Endodermal cell (in vitro differentiated cells): Measurements from ENCODE around the gene ADD1. TPM values are rescaled to one million over a fixed set of nuclear protein-coding genes. Genes with fewer than 3 reads are reported as not detected.
A peak's percentile ranks its signal among the peaks of the same experiment; 100 is the strongest.

Source experiments
- DNase-seq: peaks from one replicate; pipeline ENCODE4 v3.0.0-alpha.2; 2017
- H3K27ac ChIP-seq: 2 replicates; pipeline ENCODE4 v1.5.1; 2013; ENCODE audit warnings: mild to moderate bottlenecking, low read depth, low read length, moderate library complexity
- H3K27me3 ChIP-seq: 2 replicates; pipeline ENCODE4 v1.6.1; 2013; ENCODE audit warnings: mild to moderate bottlenecking, low read length, moderate library complexity; ENCODE audit not compliant: insufficient read depth, control insufficient read depth, poor library complexity, severe bottlenecking
- H3K36me3 ChIP-seq: 2 replicates; pipeline ENCODE4 v1.7.0; 2013; ENCODE audit warnings: mild to moderate bottlenecking, low read length, moderate library complexity; ENCODE audit not compliant: control insufficient read depth, insufficient read depth
- H3K4me1 ChIP-seq: one replicate; pipeline ENCODE4 v1.7.0; 2013; ENCODE audit warnings: low read length; ENCODE audit not compliant: control insufficient read depth, insufficient read depth
- H3K4me3 ChIP-seq: 2 replicates; pipeline ENCODE4 v1.5.1; 2013; ENCODE audit warnings: mild to moderate bottlenecking, low read length, moderate library complexity
- H3K9ac ChIP-seq: 2 replicates; pipeline ENCODE4 v1.6.1; 2013; ENCODE audit warnings: mild to moderate bottlenecking, low read length, moderate library complexity; ENCODE audit not compliant: poor library complexity, severe bottlenecking; ENCODE audit errors: extremely low read depth
- H3K9me3 ChIP-seq: 2 replicates; pipeline ENCODE4 v1.6.1; 2013; ENCODE audit warnings: mild to moderate bottlenecking, low read length, moderate library complexity; ENCODE audit not compliant: control insufficient read depth
- H3K27ac Mint-ChIP-seq: 2 replicates; pipeline ENCODE4 v1.8.0; 2020; ENCODE audit warnings: mixed read lengths
- H3K27me3 Mint-ChIP-seq: 2 replicates; pipeline ENCODE4 v1.8.0; 2021; ENCODE audit warnings: mild to moderate bottlenecking, mixed read lengths; ENCODE audit not compliant: insufficient read depth
- H3K36me3 Mint-ChIP-seq: 2 replicates; pipeline ENCODE4 v1.8.0; 2020; ENCODE audit warnings: low read depth, mixed read lengths
- H3K4me1 Mint-ChIP-seq: 2 replicates; pipeline ENCODE4 v1.8.0; 2020; ENCODE audit warnings: mixed read lengths
- H3K4me3 Mint-ChIP-seq: 2 replicates; pipeline ENCODE4 v1.8.0; 2020; ENCODE audit warnings: mild to moderate bottlenecking, moderate library complexity, mixed read lengths
- H3K9me3 Mint-ChIP-seq: 2 replicates; pipeline ENCODE4 v1.8.0; 2020; ENCODE audit warnings: mild to moderate bottlenecking, mixed read lengths
- CTCF ChIP-seq: fragments of 200-600 bp; sonication (generic); conservative IDR thresholded peaks from 2 replicates; pipeline ENCODE4 v1.5.0; 2021; ENCODE audit warnings: antibody characterized with exemption, mild to moderate bottlenecking
- WGBS, 2 experiments: methylation state at CpG; one replicate each; pipeline versions ENCODE4 v1.1.5 to v1.1.7; 2013; ENCODE audit warnings: missing lambda C conversion rate in 2 of 2, mixed read lengths in 1 of 2; ENCODE audit not compliant: insufficient coverage in 1 of 2, insufficient read length in 1 of 2; 5-methylcytosine and 5-hydroxymethylcytosine counted together
- total RNA-seq, 2 donors: library from RNA; stranded (reverse); fragmentation: NEBNext Ultra II Directional in 1 of 2; extraction: Animal tissue kit (Norgen Biotek cat#: 25700) in 1 of 2; gene quantifications; 2 replicates in 1 of 2; 3 replicates in 1 of 2; pipeline ENCODE4 v1.2.1, GENCODE V29; 2021

Gene ADD1
- total RNA-seq, 2 donors from 2014 or later = 231 to 257 TPM

- no peaks in the 10 kb centered on the region for H3K36me3 Mint-ChIP-seq
Observed at GRCh38 chr4:2795300-2795892, 48.2 kb upstream of the ADD1 start.

GRCh38 chr4:2795893-2796848 lies 47.5 kb upstream of the ADD1 start:
- TF ChIP-seq CTCF = no peak
- Mint-ChIP-seq H3K27me3 (peaks cover 29% of the 10 kb centered on the region), H3K4me1 (peaks cover 7% of the 10 kb centered on the region), H3K9me3 (no peaks in the 10 kb centered on the region), H3K27ac (no peak overlapping the region), H3K36me3 (no peaks in the 10 kb centered on the region), H3K4me3 (no peak overlapping the region)
- peaks cover 2% of the 10 kb centered on the region for H3K4me1 ChIP-seq
- DNase-seq = no peak
- no peaks in the 10 kb centered on the region for H3K36me3 ChIP-seq
- no peak overlapping the region for H3K4me3 ChIP-seq
- H3K9me3 ChIP-seq = no peaks in the 10 kb centered on the region
- peaks cover 15% of the 10 kb centered on the region for H3K27me3 ChIP-seq
- WGBS, 2 experiments = 88 to 95% methylated on average over 13 to 27 of the region's 27 CpGs
- H3K27ac ChIP-seq = no peak overlapping the region
- no peak overlapping the region for H3K9ac ChIP-seq

More at GRCh38 chr4:2795300-2795892, 48.2 kb upstream of the ADD1 start:
- TF ChIP-seq CTCF = no peak
- peaks cover 15% of the 10 kb centered on the region for H3K27me3 ChIP-seq
- no peak overlapping the region for H3K9ac ChIP-seq
- H3K27me3 Mint-ChIP-seq = peaks cover 32% of the 10 kb centered on the region
- no peaks in the 10 kb centered on the region for H3K9me3 ChIP-seq
- no peak overlapping the region for H3K27ac Mint-ChIP-seq
- H3K4me1 Mint-ChIP-seq = peaks cover 6% of the 10 kb centered on the region
- WGBS, 2 experiments = 92 to 94% methylated on average over 3 to 17 of the region's 17 CpGs
- no peak overlapping the region for H3K27ac ChIP-seq
- H3K36me3 ChIP-seq = no peaks in the 10 kb centered on the region
- peaks cover 5% of the 10 kb centered on the region for H3K4me1 ChIP-seq
- H3K4me3 ChIP-seq = no peak overlapping the region
- H3K4me3 Mint-ChIP-seq = no peak overlapping the region
- peak; percentile 45 for DNase-seq
- no peaks in the 10 kb centered on the region for H3K9me3 Mint-ChIP-seq

- Histone ChIP-seq H3K4me3 (no peak overlapping the region), H3K36me3 (no peaks in the 10 kb centered on the region), H3K9ac (no peak overlapping the region), H3K27ac (no peak overlapping the region), H3K27me3 (peaks cover 15% of the 10 kb centered on the region), H3K9me3 (no peaks in the 10 kb centered on the region), H3K4me1 (no peaks in the 10 kb centered on the region)
- H3K9me3 Mint-ChIP-seq = no peaks in the 10 kb centered on the region
- DNase-seq = no peak
- no peak overlapping the region for H3K27ac Mint-ChIP-seq
- no peak for TF ChIP-seq CTCF
- no peak overlapping the region for H3K4me3 Mint-ChIP-seq
- 87 to 92% methylated on average over 6 to 13 of the region's 13 CpGs for WGBS, 2 experiments
- H3K36me3 Mint-ChIP-seq = no peaks in the 10 kb centered on the region
- peaks cover 23% of the 10 kb centered on the region for H3K27me3 Mint-ChIP-seq
- H3K4me1 Mint-ChIP-seq = peaks cover 7% of the 10 kb centered on the region
Observed at GRCh38 chr4:2796849-2797544, 46.6 kb upstream of the ADD1 start.
